HTERT RPE-1 (cell line): Measurements from ENCODE around the gene SLIT2.

Experiments used
- in situ Hi-C: fragments of 300-500 bp; cut with MboI; formaldehyde crosslinking; loops from 4 replicates; pipeline ENCODE4 v1.14.3; 2020; ENCODE audit warnings: low sequenced_read_pairs

Gene SLIT2, protein sequence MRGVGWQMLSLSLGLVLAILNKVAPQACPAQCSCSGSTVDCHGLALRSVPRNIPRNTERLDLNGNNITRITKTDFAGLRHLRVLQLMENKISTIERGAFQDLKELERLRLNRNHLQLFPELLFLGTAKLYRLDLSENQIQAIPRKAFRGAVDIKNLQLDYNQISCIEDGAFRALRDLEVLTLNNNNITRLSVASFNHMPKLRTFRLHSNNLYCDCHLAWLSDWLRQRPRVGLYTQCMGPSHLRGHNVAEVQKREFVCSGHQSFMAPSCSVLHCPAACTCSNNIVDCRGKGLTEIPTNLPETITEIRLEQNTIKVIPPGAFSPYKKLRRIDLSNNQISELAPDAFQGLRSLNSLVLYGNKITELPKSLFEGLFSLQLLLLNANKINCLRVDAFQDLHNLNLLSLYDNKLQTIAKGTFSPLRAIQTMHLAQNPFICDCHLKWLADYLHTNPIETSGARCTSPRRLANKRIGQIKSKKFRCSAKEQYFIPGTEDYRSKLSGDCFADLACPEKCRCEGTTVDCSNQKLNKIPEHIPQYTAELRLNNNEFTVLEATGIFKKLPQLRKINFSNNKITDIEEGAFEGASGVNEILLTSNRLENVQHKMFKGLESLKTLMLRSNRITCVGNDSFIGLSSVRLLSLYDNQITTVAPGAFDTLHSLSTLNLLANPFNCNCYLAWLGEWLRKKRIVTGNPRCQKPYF (N-terminal part only)

DNA sequence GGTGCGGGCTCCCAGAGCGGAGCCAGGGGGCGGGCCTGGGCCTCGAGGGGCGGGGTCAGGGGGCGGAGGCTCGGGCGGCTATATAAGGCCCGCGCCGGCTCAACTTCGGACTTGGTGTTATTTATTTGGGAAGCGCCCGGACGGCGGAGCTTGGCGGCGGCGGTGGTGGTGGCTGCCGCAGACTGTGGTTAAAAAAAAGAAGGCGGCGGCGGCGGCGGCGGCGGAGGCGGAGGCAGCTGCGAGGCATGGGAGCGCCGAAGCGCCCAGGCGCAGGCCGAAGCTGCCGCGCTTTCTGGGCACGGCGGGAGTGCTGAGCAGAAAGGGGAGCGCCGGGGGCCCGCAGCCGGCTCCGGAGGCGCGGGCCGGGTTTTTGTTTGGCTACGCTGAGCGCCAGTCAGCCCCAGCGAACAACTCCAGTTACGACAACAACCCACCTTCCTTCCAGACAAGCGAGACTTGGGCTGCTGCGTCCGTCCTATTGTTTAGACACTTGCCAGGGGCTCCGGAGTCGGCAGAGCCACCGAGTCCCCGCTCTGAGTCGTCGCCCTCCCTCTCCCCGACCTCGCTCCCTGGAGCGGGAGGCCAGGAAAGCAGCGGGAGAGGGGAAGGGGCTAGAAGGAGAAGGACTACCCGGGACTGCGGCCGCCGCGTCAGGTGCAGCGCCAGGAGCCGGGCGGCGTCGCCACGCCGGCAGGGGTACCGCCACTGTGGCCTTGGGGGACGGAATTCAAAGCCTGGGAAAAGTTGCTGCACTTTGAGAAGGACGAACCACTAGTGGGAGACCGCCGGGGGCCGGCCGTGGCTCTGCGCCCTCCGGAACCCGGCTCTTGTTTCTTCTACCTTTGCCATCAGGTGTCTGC, at the start of gene SLIT2:
SLIT2 (plus strand) TSS at position 110 of the 860 bp plus-strand sequence. CDS start 1,911 bp downstream, outside the sequence.
- in situ Hi-C loops, result no loop called here

DNA sequence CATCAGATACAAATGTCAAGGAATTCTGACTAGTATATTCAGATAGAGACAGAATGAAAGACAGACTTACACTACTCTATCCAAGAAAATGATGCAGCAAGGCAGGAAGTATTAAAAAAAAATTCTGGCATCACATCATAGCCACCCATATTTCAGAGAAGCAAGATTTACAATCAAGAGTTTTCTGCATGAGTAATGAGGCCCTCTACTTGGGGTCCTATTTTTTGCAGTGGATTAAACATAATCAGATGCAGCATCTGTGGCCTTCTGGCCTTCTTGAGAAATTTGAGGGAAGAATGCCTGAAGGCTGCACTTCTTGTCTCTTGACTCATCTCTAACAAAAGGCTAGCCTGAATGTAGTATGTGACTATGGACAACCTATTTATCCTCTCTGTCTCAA, 48.2 kb upstream of the SLIT2 start:
- in situ Hi-C loops, result no loop called here

DNA sequence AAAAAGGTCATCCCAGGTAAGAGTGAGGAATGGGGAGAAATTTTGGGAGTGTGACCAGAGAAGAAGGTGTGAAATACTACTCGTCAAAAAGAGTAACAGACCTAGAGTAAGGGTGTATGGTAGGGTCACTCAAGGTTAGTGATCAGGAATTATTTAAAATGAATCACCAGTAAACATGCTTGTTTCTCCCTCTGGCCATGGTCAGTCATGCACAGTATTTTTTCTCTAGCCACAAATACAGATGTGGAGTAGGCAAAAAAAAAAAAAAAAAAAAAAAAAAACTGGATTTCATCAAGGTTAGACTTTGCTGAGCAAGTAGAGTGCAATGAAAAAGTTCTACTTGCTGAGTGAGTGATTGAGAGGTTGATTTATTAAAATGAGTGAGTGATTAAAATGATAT, 34.2 kb upstream of the SLIT2 start:
- in situ Hi-C loops, result no loop called here

DNA sequence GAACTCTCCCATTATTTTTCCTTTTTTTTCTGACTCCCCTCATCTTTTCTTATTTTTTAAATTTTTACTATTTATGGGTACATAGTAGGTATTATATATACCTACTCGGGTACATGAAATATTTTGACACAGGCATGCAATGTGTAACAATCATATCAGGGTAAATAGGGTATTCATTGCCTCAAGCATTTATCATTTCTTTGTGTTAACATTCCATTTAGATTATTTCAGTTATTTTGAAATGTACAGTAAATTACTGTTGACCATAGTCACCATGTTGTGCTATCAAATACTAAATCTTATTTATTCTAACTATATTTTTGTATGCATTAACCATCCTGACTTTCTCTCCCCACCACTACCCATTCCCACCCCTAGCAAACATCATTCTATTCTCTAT, 33.8 kb upstream of the SLIT2 start:
- in situ Hi-C loops, result no loop called here

DNA sequence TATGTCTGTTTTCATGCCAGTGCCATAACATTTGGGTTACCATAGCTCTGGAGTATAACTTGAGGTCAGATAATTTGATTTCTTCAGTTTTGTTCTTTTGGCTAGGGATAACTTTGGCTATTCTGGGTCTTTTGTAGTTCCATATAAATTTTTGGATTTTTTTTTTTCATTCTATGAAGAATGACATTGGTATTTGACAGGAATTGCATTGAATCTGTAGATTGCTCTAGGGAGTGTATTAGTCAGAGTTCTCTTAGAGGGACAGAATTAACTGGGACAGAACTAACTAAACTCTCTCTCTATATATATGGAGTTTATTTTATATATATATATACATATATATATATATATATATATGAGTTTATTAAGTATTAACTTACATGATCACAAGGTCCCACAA, 32.2 kb upstream of the SLIT2 start:
- in situ Hi-C loops, result no loop called here

DNA sequence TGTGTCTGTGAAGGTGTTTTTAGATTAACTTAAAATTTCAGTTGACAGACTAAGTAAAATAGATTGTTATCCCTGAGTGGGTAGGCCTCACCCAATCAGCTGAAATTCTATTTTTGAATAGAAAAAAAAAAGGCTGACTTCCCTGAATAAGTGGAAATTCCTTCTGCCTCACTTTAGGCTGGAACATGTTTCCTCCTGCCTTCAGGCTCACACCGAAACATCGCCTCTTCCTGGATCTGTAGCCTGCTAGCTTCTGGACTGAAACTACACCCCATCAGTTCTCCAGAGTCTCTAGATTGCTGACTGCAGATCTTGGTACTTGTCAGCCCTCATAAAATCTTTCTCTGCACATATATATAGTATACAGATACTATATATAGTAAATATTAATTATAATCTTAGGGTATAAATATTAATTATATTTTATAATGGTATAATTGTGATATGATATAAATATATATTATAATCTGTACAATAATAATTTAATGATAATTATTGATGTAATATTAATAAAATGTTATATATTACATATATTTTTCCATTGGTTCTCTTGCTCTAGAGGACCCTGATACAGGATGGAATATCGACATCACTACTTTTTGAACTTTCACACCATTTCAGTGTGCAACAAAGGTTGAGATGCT, 13.7 kb upstream of the SLIT2 start:
- in situ Hi-C loops, result no loop called here

DNA sequence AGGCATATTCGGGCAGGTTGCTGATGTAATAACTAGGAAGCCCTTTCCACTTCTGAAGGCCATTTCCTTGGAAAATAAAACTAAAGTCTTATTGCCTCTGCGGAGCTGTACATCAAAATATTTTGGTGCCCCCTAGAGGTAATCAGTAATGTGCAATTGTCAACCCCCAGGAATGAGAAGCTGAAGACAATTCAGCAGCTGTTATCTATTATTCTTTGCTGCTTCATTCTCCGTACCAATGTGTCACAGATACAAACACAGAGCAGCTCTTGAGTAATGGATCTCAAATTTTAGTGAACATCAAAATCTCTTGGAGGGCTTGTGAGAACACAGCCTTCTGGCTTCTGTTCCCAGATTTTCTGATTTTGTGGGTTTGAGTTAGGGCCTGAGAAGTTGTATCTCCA, 3.5 kb upstream of the SLIT2 start:
- in situ Hi-C loops, result no loop called here

DNA sequence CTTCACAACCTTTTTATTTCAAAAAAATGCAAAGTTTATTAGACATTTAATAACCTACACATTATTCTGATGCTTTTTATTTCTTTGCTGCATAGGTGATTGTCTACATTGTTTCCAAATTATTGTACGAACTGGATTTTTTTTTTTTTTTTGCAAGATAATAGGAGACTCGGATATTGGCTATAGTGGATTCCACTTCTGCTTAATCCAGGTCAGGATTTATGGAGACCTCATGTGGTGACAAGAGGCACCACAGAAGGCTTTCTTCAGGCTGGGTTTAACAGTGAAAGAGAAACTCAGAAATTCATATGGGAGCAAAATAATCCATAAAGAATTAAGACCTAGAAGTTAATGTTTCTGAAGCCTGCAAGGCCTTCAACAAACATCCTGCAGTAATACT, 2.4 kb upstream of the SLIT2 start:
- in situ Hi-C loops, result no loop called here

DNA sequence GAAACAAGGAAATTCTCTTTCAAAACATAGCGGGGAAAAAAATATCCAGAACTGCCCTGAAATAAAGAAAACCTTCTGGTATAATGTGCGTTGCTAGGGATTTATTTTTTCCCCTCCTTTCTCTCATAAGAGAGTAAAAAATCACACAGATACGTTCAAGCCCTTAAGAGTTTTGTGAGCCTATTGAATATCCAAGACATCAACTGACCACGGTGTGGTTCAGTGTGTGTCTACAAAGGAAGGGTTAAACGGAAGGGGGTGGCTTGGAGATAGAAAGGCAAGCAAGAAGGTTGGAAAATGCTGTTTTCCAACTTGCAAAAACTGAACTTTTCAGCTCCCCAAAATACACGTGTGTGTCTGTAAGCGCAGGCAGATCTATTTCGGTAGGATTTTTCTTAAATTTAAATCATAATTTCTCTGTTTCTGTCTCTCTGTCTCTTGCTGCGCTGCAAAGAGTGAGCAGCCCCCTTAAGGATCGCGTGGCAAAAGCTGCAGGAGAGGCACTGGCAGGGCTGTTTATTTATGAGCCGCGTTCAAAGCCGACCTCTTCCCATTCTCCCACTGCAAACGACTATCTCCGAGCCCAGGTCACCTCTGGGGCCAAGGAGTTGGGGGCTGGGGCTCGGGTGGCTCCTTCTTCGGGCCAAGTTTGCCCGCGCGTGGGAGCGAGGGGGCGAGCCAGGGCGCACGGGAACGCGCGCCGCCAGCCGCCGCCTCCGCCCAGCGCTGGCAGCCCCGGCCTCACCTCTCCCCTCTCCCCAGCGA, 492 bp upstream of the SLIT2 start:
- in situ Hi-C loops, result no loop called here

DNA sequence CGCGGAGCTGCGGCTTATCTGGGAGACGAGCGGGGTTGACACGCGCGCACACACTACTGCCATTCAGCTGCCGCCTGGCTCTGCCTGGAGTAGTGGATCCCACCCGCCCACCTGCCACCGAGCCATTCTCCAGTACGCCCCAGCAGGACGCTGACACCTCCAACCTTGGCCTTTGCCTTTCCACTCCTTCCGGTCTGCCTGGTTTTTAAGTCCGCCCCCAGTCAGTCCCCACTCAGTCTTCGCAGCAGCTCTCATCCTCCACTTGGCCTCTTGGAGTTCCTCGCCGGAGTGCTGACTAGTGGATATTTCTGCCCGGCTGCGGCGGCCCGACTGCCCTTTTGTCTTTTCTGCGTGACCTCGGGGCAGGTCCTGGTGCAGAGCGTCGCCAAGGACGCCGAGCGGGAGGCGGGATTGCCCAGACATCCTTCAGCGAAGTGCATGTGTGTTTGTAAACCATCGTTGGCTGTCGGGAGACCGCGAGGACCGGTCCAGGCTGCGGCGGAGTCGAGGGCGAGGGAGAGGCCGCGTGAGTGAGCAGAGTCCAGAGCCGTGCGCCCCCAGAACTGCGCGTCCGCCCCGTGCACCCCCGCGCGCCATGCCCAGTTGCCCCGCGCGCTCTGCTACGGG, 1.1 kb downstream of the SLIT2 start:
- in situ Hi-C loops, result no loop called here

DNA sequence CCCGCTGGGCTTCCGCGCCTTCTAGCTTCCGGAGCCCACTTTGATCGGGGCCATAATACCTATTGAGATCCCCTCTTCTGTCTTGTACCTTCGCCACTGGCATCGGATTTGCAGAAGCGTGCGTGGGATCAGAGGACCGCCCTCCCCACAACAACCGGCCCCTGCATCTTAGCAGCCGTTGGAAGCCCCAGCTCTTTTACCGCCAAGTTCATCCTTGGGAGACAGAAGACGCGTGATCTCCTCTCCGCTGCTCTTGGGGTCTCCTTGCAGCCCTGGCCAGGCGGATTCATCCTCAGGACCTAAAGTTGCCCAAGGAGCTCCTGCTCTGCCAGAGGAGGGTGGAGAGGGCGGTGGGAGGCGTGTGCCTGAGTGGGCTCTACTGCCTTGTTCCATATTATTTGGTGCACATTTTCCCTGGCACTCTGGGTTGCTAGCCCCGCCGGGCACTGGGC, 1.6 kb downstream of the SLIT2 start:
- in situ Hi-C loops, result no loop called here

DNA sequence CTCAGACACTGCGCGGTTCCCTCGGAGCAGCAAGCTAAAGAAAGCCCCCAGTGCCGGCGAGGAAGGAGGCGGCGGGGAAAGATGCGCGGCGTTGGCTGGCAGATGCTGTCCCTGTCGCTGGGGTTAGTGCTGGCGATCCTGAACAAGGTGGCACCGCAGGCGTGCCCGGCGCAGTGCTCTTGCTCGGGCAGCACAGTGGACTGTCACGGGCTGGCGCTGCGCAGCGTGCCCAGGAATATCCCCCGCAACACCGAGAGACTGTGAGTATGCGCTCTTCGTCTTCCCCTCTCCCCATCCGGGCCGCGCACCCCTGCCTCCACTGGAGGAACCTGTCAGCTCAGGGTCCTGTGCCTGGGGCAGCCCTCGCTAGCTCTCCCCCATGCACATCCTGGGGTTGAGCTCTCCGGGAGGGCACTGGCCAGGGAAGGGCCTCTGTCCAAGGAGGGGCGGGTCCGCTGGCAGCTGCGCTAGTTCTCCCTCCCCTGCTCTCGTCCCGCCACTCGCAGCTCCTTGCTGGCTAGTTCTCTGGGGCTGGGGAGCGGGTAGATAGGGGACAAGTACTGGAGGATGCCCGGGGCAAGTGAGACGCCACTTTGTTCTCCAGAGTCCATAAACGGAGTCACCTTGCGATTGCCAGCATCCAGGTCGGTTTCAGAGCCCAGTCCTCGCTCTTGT, 2.2 kb downstream of the SLIT2 start:
- in situ Hi-C loops, result no loop called here

DNA sequence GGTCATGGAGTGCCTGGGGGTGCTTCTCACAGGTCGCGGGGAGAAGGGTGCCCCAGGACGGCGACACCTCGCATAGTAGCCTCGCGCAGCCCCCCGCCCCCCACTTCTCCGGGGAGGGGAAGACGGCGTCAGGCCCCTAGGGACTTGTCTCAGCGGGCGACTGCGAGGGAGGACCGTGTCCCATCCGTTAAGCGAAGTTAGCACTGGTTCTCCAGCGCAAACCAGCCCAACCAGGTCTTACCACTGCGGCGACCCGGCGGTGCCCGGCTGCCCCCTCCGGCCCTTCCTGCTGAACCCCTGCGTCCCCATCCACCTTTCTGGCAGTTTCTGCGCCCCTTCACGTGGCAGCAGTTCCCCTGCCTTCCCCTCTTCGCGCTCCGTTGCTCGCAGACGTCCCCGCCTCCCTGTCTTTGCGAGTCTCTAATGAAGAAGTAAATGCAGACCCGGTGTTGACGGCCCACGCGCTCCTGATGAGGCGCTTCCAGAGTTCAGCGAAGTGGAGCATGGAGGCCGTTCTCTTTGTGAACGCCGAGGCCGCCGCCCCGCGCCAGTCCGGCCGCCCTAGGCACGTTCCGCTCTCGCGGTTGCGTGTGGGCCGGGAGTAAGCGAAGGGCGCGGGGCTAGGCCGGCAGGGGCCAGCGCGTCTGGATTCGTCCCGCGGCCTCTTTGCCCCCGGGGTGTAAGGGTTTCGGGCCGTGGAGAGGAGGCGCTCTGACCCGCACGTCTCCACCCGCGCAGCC, 3.0 kb downstream of the SLIT2 start:
- in situ Hi-C loops, result no loop called here

DNA sequence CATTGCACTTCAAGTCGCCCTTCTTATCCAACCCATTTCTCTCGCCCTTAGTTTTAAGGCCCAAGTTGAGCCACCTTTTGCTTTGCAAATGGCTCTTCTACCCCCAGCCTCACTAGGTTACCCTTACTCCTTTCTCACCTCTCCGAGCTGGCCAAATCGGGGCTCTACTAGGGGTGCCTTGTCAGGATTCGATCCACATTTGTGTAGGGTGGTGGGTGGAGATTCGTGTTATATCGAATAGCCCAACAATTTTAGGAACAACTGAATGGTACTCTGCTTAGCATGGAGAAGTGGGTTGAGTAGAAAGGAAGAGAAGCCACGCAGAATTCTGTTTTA, 3.5 kb downstream of the SLIT2 start:
- in situ Hi-C loops, result no loop called here

DNA sequence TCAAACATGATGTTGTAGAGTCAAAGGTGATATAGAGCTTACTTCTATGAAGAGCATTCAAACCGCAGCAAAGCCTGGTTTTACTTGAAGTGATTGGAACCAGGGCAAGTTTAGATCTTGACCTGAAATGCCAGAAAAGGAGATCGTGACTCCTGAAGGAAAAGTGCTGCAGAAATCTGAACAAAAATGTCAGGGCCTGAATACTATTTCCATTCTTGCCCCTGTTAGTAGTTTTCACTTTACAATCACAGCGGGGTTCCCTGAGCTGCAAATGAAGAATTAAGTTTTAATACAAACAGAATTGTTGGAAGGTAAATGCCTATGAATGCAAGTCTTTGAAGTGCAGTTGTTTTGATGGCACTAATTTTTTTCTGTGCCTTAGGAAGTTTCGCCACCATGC, 4.1 kb downstream of the SLIT2 start:
- in situ Hi-C loops, result no loop called here

DNA sequence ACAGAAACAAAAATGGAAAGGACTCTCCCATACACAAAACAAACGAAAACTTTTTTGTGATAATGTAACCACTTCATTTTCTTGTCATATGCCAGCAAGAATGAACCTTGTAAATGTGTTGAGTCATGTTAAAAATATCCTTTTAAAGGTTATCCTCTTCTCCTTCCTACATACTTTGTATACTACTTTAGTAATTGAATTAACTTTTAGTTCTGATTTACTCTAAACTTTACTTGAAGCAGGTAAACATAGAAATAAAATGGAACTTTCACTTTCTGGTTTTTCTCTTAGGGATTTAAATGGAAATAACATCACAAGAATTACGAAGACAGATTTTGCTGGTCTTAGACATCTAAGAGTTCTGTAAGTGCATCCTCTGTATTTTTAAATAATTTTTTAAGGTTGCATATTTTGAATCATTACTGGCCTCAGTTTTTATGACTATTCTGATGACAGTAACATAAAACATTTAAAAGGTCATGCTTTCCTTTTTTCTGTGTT, 4.7 kb downstream of the SLIT2 start:
- in situ Hi-C loops, result no loop called here

DNA sequence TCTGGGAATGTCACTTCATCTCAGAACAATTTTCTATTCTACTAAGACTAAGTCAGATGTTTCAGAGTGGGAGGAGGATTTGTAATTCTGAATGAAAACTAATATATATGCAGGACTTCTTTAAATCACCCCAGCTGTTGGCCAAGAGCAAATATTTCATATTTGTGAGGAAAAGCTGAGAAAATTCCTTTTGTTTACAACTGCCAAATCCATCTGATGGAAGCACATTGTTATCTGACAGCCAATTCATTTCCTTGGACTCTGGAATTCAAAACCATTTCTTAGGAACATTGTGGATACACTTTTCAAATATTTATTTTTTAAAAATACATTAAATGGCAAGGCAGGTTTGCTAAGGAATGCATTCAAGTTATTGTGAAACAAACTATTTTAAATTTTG, 8.0 kb downstream of the SLIT2 start:
- in situ Hi-C loops, result no loop called here

DNA sequence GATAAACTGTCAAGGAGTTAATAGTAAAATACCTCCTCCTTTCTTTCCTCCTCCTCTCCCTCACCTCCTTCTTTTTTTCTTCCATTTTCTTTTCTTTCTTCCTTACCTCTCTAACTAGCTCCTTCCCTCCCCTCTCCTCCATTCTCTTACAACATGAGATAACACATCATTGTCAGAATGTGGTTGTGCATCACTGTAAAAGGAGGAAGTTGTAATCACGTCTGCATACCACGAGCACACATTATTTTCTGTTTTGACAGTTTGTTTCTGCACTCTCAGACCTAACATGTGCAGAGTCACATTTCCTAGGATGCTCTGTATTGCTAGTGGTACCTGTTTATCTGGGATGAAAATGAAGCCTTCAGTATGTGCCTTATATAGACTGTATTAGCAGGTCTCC, 9.1 kb downstream of the SLIT2 start:
- in situ Hi-C loops, result no loop called here
